Measurements from ENCODE around the gene STAT1.

Gene STAT1

GRCh38 chr2:190922376-190922775, 91.6 kb downstream of the STAT1 start:
- DNase-seq: peak; percentile 74
- no CpG with 5 or more reads among the region's 1 CpG for WGBS (ENCODE audit: extremely low coverage, insufficient coverage, low lambda C conversion rate)
- no peak overlapping the region for H3K4me2 ChIP-seq (ENCODE audit: low read length)
- no peak overlapping the region for H3K4ac ChIP-seq (ENCODE audit: low read depth, low read length)
- no peak overlapping the region for H4K8ac ChIP-seq (ENCODE audit: low read depth, low read length)
- no peak overlapping the region for H3K18ac ChIP-seq (ENCODE audit: low read length)
- H3K4me1 ChIP-seq (ENCODE audit: control insufficient read depth, low read depth, low read length): no peaks in the 10 kb centered on the region
- H3K56ac ChIP-seq (ENCODE audit: low read length): no peak overlapping the region
- H3K36me3 ChIP-seq (ENCODE audit: control insufficient read depth, insufficient read depth, low read length): no peaks in the 10 kb centered on the region
- H2BK120ac ChIP-seq (ENCODE audit: low read depth, low read length): no peak overlapping the region
- no peak overlapping the region for H3K23ac ChIP-seq (ENCODE audit: low read length)
- no peaks in the 10 kb centered on the region for H3K79me1 ChIP-seq (ENCODE audit: low read length)
- H2AK5ac ChIP-seq (ENCODE audit: low read length): no peak overlapping the region
- no peak overlapping the region for H3K9ac ChIP-seq (ENCODE audit: low read length)
- H4K5ac ChIP-seq (ENCODE audit: low read length): no peak overlapping the region
- no peak overlapping the region for H3K4me3 ChIP-seq (ENCODE audit: low read length)
- no peak overlapping the region for H2BK5ac ChIP-seq (ENCODE audit: low read length)
- H3K27me3 ChIP-seq (ENCODE audit: insufficient read depth, low read length, poor library complexity): no peaks in the 10 kb centered on the region
- H2BK15ac ChIP-seq (replicated peaks; ENCODE audit: low read depth): no peak overlapping the region
- H3K27ac ChIP-seq (ENCODE audit: low read depth, low read length): no peak overlapping the region
- H3K79me2 ChIP-seq (ENCODE audit: control insufficient read depth, insufficient read depth, low read length): no peaks in the 10 kb centered on the region

- Histone ChIP-seq H4K8ac (ENCODE audit: low read depth, low read length) (no peak overlapping the region), H2BK5ac (ENCODE audit: low read length) (no peak overlapping the region), H3K4me1 (ENCODE audit: control insufficient read depth, low read depth, low read length) (no peaks in the 10 kb centered on the region), H3K27ac (ENCODE audit: low read depth, low read length) (no peak overlapping the region), H2AK5ac (ENCODE audit: low read length) (no peak overlapping the region), H3K18ac (ENCODE audit: low read length) (no peak overlapping the region), H4K5ac (ENCODE audit: low read length) (no peak overlapping the region), H3K36me3 (ENCODE audit: control insufficient read depth, insufficient read depth, low read length) (no peaks in the 10 kb centered on the region), H3K79me1 (ENCODE audit: low read length) (no peaks in the 10 kb centered on the region), H3K4me3 (ENCODE audit: low read length) (no peak overlapping the region), H3K9ac (ENCODE audit: low read length) (no peak overlapping the region), H3K4ac (ENCODE audit: low read depth, low read length) (no peak overlapping the region), H2BK15ac (replicated peaks; ENCODE audit: low read depth) (no peak overlapping the region), H2BK120ac (ENCODE audit: low read depth, low read length) (no peak overlapping the region), H3K56ac (ENCODE audit: low read length) (no peak overlapping the region), H3K79me2 (ENCODE audit: control insufficient read depth, insufficient read depth, low read length) (no peaks in the 10 kb centered on the region), H3K23ac (ENCODE audit: low read length) (no peak overlapping the region), H3K4me2 (ENCODE audit: low read length) (no peak overlapping the region), H3K27me3 (ENCODE audit: insufficient read depth, low read length, poor library complexity) (no peaks in the 10 kb centered on the region)
- WGBS (ENCODE audit: extremely low coverage, insufficient coverage, low lambda C conversion rate): no CpG with 5 or more reads among the region's 3 CpGs
- DNase-seq: no peak
These were observed 93.9 kb downstream of the STAT1 start for GRCh38 chr2:190920085-190920484.
